SK-N-SH (cell line): ENCODE measurements around the gene METTL21C. TPM values are rescaled to one million over a fixed set of nuclear protein-coding genes. Genes with fewer than 3 reads are reported as not detected.

Source experiments
- CTCF ChIA-PET: fragments of 300-600, 350-600 bp; formaldehyde crosslinking; extraction: SDS; loops from one replicate; lab custom pipeline; 2021; lab: Yijun Ruan, JAX
- POLR2A ChIA-PET: fragments of 350-600 bp; sonication (Branson Sonifier 250); formaldehyde crosslinking; extraction: SDS; loops from one replicate; lab custom pipeline; 2020; ENCODE audit warnings: antibody characterized with exemption, inconsistent platforms; lab: Yijun Ruan, JAX
- DNase-seq: peaks from one replicate; pipeline ENCODE4 v3.0.0; 2012
- H2AFZ ChIP-seq: fragments of 200-600 bp; sonication (generic); 2 replicates; pipeline ENCODE4 v1.8.1; 2016; ENCODE audit warnings: antibody characterized with exemption, mild to moderate bottlenecking, low read depth
- H3F3A ChIP-seq: fragments of 200-600 bp; sonication (generic); replicated peaks from 2 replicates; pipeline ENCODE3; 2016; ENCODE audit warnings: antibody characterized with exemption, mild to moderate bottlenecking; ENCODE audit not compliant: insufficient read depth
- H3K27ac ChIP-seq, 2 experiments: fragments of 200-500 bp in 1 of 2; fragments of 200-600 bp in 1 of 2; sonication (Bioruptor generic) in 1 of 2; sonication (generic), shearing (Covaris generic) in 1 of 2; 2 replicates each; pipeline versions ENCODE4 v1.5.1 to v1.6.1; 2014 to 2016; ENCODE audit warnings: low read depth in 2 of 2, inconsistent platforms in 1 of 2, low read length in 1 of 2, mild to moderate bottlenecking in 1 of 2, mixed read lengths in 1 of 2
- H3K27me3 ChIP-seq: fragments of 200-600 bp; sonication (generic), shearing (Covaris generic); 2 replicates; pipeline ENCODE4 v1.6.1; 2016; ENCODE audit warnings: mixed run types; ENCODE audit not compliant: insufficient read depth
- H3K36me3 ChIP-seq, 2 experiments: fragments of 200-500 bp in 1 of 2; fragments of 200-600 bp in 1 of 2; sonication (Bioruptor generic) in 1 of 2; sonication (generic) in 1 of 2; replicated peaks in 1 of 2; 2 replicates each; pipeline versions ENCODE3 to v1.5.1; 2014 to 2016; ENCODE audit warnings: low read length in 1 of 2, mild to moderate bottlenecking in 1 of 2; ENCODE audit not compliant: insufficient read depth in 2 of 2, control insufficient read depth in 1 of 2
- H3K4me1 ChIP-seq, 2 experiments: fragments of 200-500 bp in 1 of 2; fragments of 200-600 bp in 1 of 2; sonication (Bioruptor generic) in 1 of 2; sonication (generic), shearing (Covaris generic) in 1 of 2; 2 replicates each; pipeline versions ENCODE4 v1.5.1 to v1.6.1; 2014 to 2016; ENCODE audit warnings: low read depth in 1 of 2, low read length in 1 of 2, mixed run types in 1 of 2; ENCODE audit not compliant: insufficient read depth in 2 of 2, control insufficient read depth in 1 of 2
- H3K4me2 ChIP-seq: fragments of 200-600 bp; sonication (generic), shearing (Covaris generic); 2 replicates; pipeline ENCODE4 v1.6.1; 2017; ENCODE audit warnings: mixed run types
- H3K4me3 ChIP-seq, 2 experiments: fragments of 200-500 bp in 1 of 2; fragments of 200-600 bp in 1 of 2; sonication (Bioruptor generic) in 1 of 2; sonication (generic), shearing (Covaris generic) in 1 of 2; 2 replicates each; pipeline versions ENCODE4 v1.5.1 to v1.8.1; 2014 to 2016; ENCODE audit warnings: low read depth in 2 of 2, inconsistent platforms in 1 of 2, low read length in 1 of 2, mild to moderate bottlenecking in 1 of 2, mixed read lengths in 1 of 2, moderate library complexity in 1 of 2
- H3K79me2 ChIP-seq: fragments of 200-600 bp; sonication (generic); 2 replicates; pipeline ENCODE4 v1.8.1; 2017; ENCODE audit warnings: mild to moderate bottlenecking; ENCODE audit not compliant: insufficient read depth
- H3K9ac ChIP-seq: fragments of 200-600 bp; sonication (generic); 2 replicates; pipeline ENCODE4 v1.6.1; 2017; ENCODE audit warnings: mixed run types
- H3K9me2 ChIP-seq: fragments of 200-600 bp; sonication (generic); 2 replicates; pipeline ENCODE4 v1.6.1; 2017; ENCODE audit warnings: mixed run types
- H3K9me3 ChIP-seq: fragments of 200-600 bp; sonication (generic); 2 replicates; pipeline ENCODE4 v1.6.1; 2017; ENCODE audit warnings: mixed run types, mild to moderate bottlenecking, moderate library complexity
- H4K20me1 ChIP-seq: fragments of 200-600 bp; sonication (generic); 2 replicates; pipeline ENCODE4 v1.6.1; 2017; ENCODE audit warnings: mild to moderate bottlenecking, mixed run types; ENCODE audit not compliant: insufficient read depth
- EP300 ChIP-seq, 2 experiments: IDR thresholded peaks; 2 replicates each; pipeline versions ENCODE4 v1.4.0 to v1.6.1; 2012; ENCODE audit warnings: borderline replicate concordance in 1 of 2, low read depth in 1 of 2, low read length in 1 of 2
- FOSL2 ChIP-seq: IDR thresholded peaks from 2 replicates; pipeline ENCODE4 v1.4.0; 2012; ENCODE audit warnings: low read depth, mild to moderate bottlenecking, moderate library complexity, borderline replicate concordance
- FOXJ3 ChIP-seq: sonication (generic); formaldehyde crosslinking; IDR thresholded peaks from 2 replicates; pipeline ENCODE4 v1.5.1; 2020; ENCODE audit warnings: mild to moderate bottlenecking, missing genetic modification reagents
- GATA2 ChIP-seq: sonication (generic); formaldehyde crosslinking; IDR thresholded peaks from 2 replicates; pipeline ENCODE4 v1.5.0; 2020; ENCODE audit warnings: mild to moderate bottlenecking, missing genetic modification reagents
- JUND ChIP-seq: IDR thresholded peaks from 2 replicates; pipeline ENCODE4 v1.4.0; 2012
- MXI1 ChIP-seq: IDR thresholded peaks from 2 replicates; pipeline ENCODE4 v1.6.1; 2012; ENCODE audit warnings: mild to moderate bottlenecking, low read depth, low read length, improper control_type of control experiment
- NRF1 ChIP-seq: IDR thresholded peaks from 2 replicates; pipeline ENCODE4 v1.6.1; 2012; ENCODE audit warnings: low read depth, mild to moderate bottlenecking, low read length
- PBX3 ChIP-seq: IDR thresholded peaks from 2 replicates; pipeline ENCODE4; 2012
- RAD21 ChIP-seq: IDR thresholded peaks from 2 replicates; pipeline ENCODE4 v1.6.1; 2012; ENCODE audit warnings: mild to moderate bottlenecking, low read length
- RCOR1 ChIP-seq: fragments of 150-350 bp; IDR thresholded peaks from 2 replicates; pipeline ENCODE4 v1.6.1; 2017; ENCODE audit warnings: antibody characterized with exemption, low read length
- REST ChIP-seq: IDR thresholded peaks from 2 replicates; pipeline ENCODE4 v1.6.1; 2012; ENCODE audit warnings: mild to moderate bottlenecking, low read depth, low read length, moderate library complexity
- RFX5 ChIP-seq: IDR thresholded peaks from 2 replicates; pipeline ENCODE4 v1.6.1; 2012; ENCODE audit warnings: mild to moderate bottlenecking, improper control_type of control experiment, low read length
- RXRA ChIP-seq: IDR thresholded peaks from 2 replicates; pipeline ENCODE4 v1.4.0; 2012; ENCODE audit warnings: low read depth, mild to moderate bottlenecking, borderline replicate concordance
- SMC3 ChIP-seq: IDR thresholded peaks from 2 replicates; pipeline ENCODE4 v1.6.1; 2012; ENCODE audit warnings: low read depth, low read length, improper control_type of control experiment
- TEAD4 ChIP-seq: IDR thresholded peaks from 2 replicates; pipeline ENCODE4 v1.4.0; 2012; ENCODE audit warnings: mild to moderate bottlenecking, borderline replicate concordance; ENCODE audit not compliant: insufficient read depth
- USF1 ChIP-seq: IDR thresholded peaks from 2 replicates; pipeline ENCODE4 v1.4.0; 2012; ENCODE audit warnings: low read depth, borderline replicate concordance
- YY1 ChIP-seq: IDR thresholded peaks from 2 replicates; pipeline ENCODE4 v1.4.0; 2012; ENCODE audit warnings: low read depth, mild to moderate bottlenecking
- WGBS: methylation state at CpG from one replicate; pipeline ENCODE4 v1.1.6; 2017; ENCODE audit warnings: low lambda C conversion rate; 5-methylcytosine and 5-hydroxymethylcytosine counted together
- polyA plus RNA-seq, 3 experiments: library from polyadenylated mRNA; depleted of rRNA; stranded (reverse); fragments of >200 nt; gene quantifications; 2 replicates each; pipeline ENCODE4 v1.2.3, GENCODE V29; 2012

Gene METTL21C
- polyA plus RNA-seq, 1 of the 3 experiments (the other 2 are of a cell fraction) = not detected

GRCh38 chr13:102692491-102692826 is 2.4 kb downstream of the METTL21C start:
- no peak overlapping the region for H3K4me3 ChIP-seq
- no peak overlapping the region for H3K27ac ChIP-seq
- ChIA-PET CTCF (interaction anchor here (0.8 kb wide), 1 partner anchor 16 kb away, joined by 3 read pairs; no protein-coding TSS in a partner anchor), POLR2A (no interaction called here)
- H3K9ac ChIP-seq = no peak overlapping the region
- no peak for DNase-seq
- TF ChIP-seq RAD21 (no peak), RFX5 (no peak), SMC3 (no peak), GATA2 (CRISPR knock-in tag) (no peak), EP300 (IDR thresholded peaks at IDR 0.05; ENCODE audit: borderline replicate concordance in 1 of 2, low read depth in 1 of 2, low read length in 1 of 2) (no peak), YY1 (no peak)
- H3F3A ChIP-seq = peaks cover 3% of the 10 kb centered on the region
- WGBS = 100% methylated on average over 2 of the region's 2 CpGs
- no peaks in the 10 kb centered on the region for H3K27me3 ChIP-seq
- H4K20me1 ChIP-seq = no peaks in the 10 kb centered on the region
- no peaks in the 10 kb centered on the region for H3K9me2 ChIP-seq
- no peaks in the 10 kb centered on the region for H3K36me3 ChIP-seq
- peaks cover 3 to 8% of the 10 kb centered on the region in 2 experiments; a peak in 1 of 4 replicates for H3K4me1 ChIP-seq
- no peak overlapping the region for H2AFZ ChIP-seq
- no peaks in the 10 kb centered on the region for H3K79me2 ChIP-seq
- no peak overlapping the region for H3K4me2 ChIP-seq
- no peaks in the 10 kb centered on the region for H3K9me3 ChIP-seq

GRCh38 chr13:102690883-102691282 is 4.0 kb downstream of the METTL21C start:
- Histone ChIP-seq H3K9me3 (no peaks in the 10 kb centered on the region), H3K4me3 (no peak overlapping the region), H3K9me2 (no peaks in the 10 kb centered on the region), H3K9ac (no peak overlapping the region), H3K27me3 (no peaks in the 10 kb centered on the region), H3F3A (peaks cover 3% of the 10 kb centered on the region), H3K27ac (no peak overlapping the region), H3K79me2 (no peaks in the 10 kb centered on the region), H4K20me1 (no peaks in the 10 kb centered on the region), H3K36me3 (no peaks in the 10 kb centered on the region), H3K4me1 (peaks cover 3 to 8% of the 10 kb centered on the region in 2 experiments; a peak in 1 of 4 replicates), H2AFZ (no peak overlapping the region), H3K4me2 (no peak overlapping the region)
- WGBS = 83% methylated on average over 4 of the region's 4 CpGs
- TF ChIP-seq RCOR1 = no peak
- TF ChIP-seq NRF1 = no peak
- peak; percentile 72 for TF ChIP-seq GATA2 (CRISPR knock-in tag)
- ChIA-PET POLR2A (no interaction called here), CTCF (interaction anchor here (1.0 kb wide), 1 partner anchor 109 kb away, joined by 3 read pairs; no protein-coding TSS in a partner anchor)
- DNase-seq = peak; percentile 32

- CTCF ChIA-PET = interaction anchor here (1.0 to 1.4 kb wide), 3 partner anchors 9 to 97 kb away, joined by 3 to 4 read pairs (median 4); no protein-coding TSS in a partner anchor
- Histone ChIP-seq H3K9ac (no peak overlapping the region), H4K20me1 (no peaks in the 10 kb centered on the region), H3K27me3 (no peaks in the 10 kb centered on the region), H3K27ac (no peak overlapping the region), H3F3A (no peaks in the 10 kb centered on the region), H3K9me2 (no peaks in the 10 kb centered on the region), H2AFZ (no peak overlapping the region), H3K9me3 (no peaks in the 10 kb centered on the region), H3K4me2 (no peak overlapping the region), H3K79me2 (no peaks in the 10 kb centered on the region), H3K4me3 (no peak overlapping the region), H3K36me3 (no peaks in the 10 kb centered on the region), H3K4me1 (0 out of 4 replicates have a peak, but pooled peaks cover 1 to 3% of the 10 kb centered on the region in 2 experiments)
- no peak for DNase-seq
- POLR2A ChIA-PET = no interaction called here
- WGBS = 93% methylated on average over 12 of the region's 13 CpGs
- TF ChIP-seq TEAD4 (no peak), YY1 (no peak), USF1 (no peak), RXRA (no peak), PBX3 (no peak), MXI1 (no peak), EP300 (IDR thresholded peaks at IDR 0.05; ENCODE audit: borderline replicate concordance in 1 of 2, low read depth in 1 of 2, low read length in 1 of 2) (no peak), JUND (no peak), FOSL2 (no peak), REST (no peak), FOXJ3 (no peak)
These were observed 6.4 kb downstream of the METTL21C start for GRCh38 chr13:102688306-102688973.
